HepG2 (cell line): Measurements from ENCODE around the gene NT5DC1.

Experiments used
- HNRNPK ChIP-seq: fragments of 200-400 bp; formaldehyde crosslinking; IDR thresholded peaks from 2 replicates; pipeline ENCODE4 v1.6.1; 2018; ENCODE audit warnings: low read length, low read depth, moderate library complexity, mild to moderate bottlenecking; ENCODE audit not compliant: poor library complexity, severe bottlenecking
- NFE2L1 ChIP-seq: sonication (generic); formaldehyde crosslinking; IDR thresholded peaks from 2 replicates; pipeline ENCODE4 v1.4.0; 2020; ENCODE audit warnings: missing genetic modification reagents, mild to moderate bottlenecking, borderline replicate concordance
- NR3C1 ChIP-seq: sonication (generic); formaldehyde crosslinking; IDR thresholded peaks from 2 replicates; pipeline ENCODE4 v1.4.0; 2020; ENCODE audit warnings: missing genetic modification reagents
- POLR2AphosphoS5 ChIP-seq: IDR thresholded peaks from 2 replicates; pipeline ENCODE4 v1.6.1; 2012; ENCODE audit warnings: low read depth, low read length
- RELA ChIP-seq: sonication (generic); formaldehyde crosslinking; IDR thresholded peaks from 2 replicates; pipeline ENCODE4 v1.4.0; 2020; ENCODE audit warnings: missing genetic modification reagents
- RERE ChIP-seq: IDR thresholded peaks from 2 replicates; pipeline ENCODE4 v1.6.1; 2016; ENCODE audit warnings: low read depth, missing genetic modification reagents, missing compliant biosample characterization
- STAT5B ChIP-seq: sonication (generic); formaldehyde crosslinking; IDR thresholded peaks from 2 replicates; pipeline ENCODE4 v1.4.0; 2020; ENCODE audit warnings: missing genetic modification reagents
- USF2 ChIP-seq, 2 experiments: sonication (generic) in 1 of 2; formaldehyde crosslinking in 1 of 2; IDR thresholded peaks; 2 replicates each; pipeline versions ENCODE4 v1.5.1 to v1.6.1; 2011 to 2020; ENCODE audit warnings: borderline replicate concordance in 1 of 2, low read depth in 1 of 2, low read length in 1 of 2, mild to moderate bottlenecking in 1 of 2, missing genetic modification reagents in 1 of 2, moderate library complexity in 1 of 2
- ZFP36 ChIP-seq: fragments of 150-350 bp; IDR thresholded peaks from 2 replicates; pipeline ENCODE4 v1.6.1; 2018; ENCODE audit warnings: borderline replicate concordance, low read length, low read depth; ENCODE audit not compliant: partially characterized antibody
- TF ChIP-seq, protein P1 (sequence below): sonication (generic); formaldehyde crosslinking; IDR thresholded peaks from 2 replicates; pipeline ENCODE4 v1.5.0; 2020; ENCODE audit warnings: mild to moderate bottlenecking, missing genetic modification reagents, moderate library complexity
- TF ChIP-seq, protein P2 (sequence below): sonication (generic); formaldehyde crosslinking; IDR thresholded peaks from 2 replicates; pipeline ENCODE4 v1.4.0; 2020; ENCODE audit warnings: missing genetic modification reagents, borderline replicate concordance
- TF ChIP-seq, protein P3 (sequence below): sonication (generic); formaldehyde crosslinking; IDR thresholded peaks from 2 replicates; pipeline ENCODE4 v1.4.0; 2020; ENCODE audit warnings: missing genetic modification reagents
- TF ChIP-seq, protein P4 (sequence below): sonication (generic); formaldehyde crosslinking; IDR thresholded peaks from 2 replicates; pipeline ENCODE4 v1.4.0; 2020; ENCODE audit warnings: missing genetic modification reagents

- TF ChIP-seq, protein P1, sequence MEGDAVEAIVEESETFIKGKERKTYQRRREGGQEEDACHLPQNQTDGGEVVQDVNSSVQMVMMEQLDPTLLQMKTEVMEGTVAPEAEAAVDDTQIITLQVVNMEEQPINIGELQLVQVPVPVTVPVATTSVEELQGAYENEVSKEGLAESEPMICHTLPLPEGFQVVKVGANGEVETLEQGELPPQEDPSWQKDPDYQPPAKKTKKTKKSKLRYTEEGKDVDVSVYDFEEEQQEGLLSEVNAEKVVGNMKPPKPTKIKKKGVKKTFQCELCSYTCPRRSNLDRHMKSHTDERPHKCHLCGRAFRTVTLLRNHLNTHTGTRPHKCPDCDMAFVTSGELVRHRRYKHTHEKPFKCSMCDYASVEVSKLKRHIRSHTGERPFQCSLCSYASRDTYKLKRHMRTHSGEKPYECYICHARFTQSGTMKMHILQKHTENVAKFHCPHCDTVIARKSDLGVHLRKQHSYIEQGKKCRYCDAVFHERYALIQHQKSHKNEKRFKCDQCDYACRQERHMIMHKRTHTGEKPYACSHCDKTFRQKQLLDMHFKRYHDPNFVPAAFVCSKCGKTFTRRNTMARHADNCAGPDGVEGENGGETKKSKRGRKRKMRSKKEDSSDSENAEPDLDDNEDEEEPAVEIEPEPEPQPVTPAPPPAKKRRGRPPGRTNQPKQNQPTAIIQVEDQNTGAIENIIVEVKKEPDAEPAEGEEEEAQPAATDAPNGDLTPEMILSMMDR (CRISPR knock-in tag): no peak
- TF ChIP-seq NFE2L1 (CRISPR knock-in tag): no peak
- no peak for TF ChIP-seq NR3C1 (CRISPR knock-in tag)
- TF ChIP-seq POLR2AphosphoS5: no peak
- TF ChIP-seq, protein P2, sequence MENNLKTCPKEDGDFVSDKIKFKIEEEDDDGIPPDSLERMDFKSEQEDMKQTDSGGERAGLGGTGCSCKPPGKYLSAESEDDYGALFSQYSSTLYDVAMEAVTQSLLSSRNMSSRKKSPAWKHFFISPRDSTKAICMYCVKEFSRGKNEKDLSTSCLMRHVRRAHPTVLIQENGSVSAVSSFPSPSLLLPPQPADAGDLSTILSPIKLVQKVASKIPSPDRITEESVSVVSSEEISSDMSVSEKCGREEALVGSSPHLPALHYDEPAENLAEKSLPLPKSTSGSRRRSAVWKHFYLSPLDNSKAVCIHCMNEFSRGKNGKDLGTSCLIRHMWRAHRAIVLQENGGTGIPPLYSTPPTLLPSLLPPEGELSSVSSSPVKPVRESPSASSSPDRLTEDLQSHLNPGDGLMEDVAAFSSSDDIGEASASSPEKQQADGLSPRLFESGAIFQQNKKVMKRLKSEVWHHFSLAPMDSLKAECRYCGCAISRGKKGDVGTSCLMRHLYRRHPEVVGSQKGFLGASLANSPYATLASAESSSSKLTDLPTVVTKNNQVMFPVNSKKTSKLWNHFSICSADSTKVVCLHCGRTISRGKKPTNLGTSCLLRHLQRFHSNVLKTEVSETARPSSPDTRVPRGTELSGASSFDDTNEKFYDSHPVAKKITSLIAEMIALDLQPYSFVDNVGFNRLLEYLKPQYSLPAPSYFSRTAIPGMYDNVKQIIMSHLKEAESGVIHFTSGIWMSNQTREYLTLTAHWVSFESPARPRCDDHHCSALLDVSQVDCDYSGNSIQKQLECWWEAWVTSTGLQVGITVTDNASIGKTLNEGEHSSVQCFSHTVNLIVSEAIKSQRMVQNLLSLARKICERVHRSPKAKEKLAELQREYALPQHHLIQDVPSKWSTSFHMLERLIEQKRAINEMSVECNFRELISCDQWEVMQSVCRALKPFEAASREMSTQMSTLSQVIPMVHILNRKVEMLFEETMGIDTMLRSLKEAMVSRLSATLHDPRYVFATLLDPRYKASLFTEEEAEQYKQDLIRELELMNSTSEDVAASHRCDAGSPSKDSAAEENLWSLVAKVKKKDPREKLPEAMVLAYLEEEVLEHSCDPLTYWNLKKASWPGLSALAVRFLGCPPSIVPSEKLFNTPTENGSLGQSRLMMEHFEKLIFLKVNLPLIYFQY (CRISPR knock-in tag): no peak
- TF ChIP-seq RERE (CRISPR knock-in tag): no peak
- TF ChIP-seq ZFP36: no peak
- no peak for TF ChIP-seq RELA
- TF ChIP-seq STAT5B (CRISPR knock-in tag): no peak
- no peak for TF ChIP-seq USF2 (IDR thresholded peaks at IDR 0.05; ENCODE audit: low read depth, low read length)
- TF ChIP-seq USF2 (CRISPR knock-in tag; IDR thresholded peaks at IDR 0.05; ENCODE audit: borderline replicate concordance): no peak
- TF ChIP-seq, protein P3, sequence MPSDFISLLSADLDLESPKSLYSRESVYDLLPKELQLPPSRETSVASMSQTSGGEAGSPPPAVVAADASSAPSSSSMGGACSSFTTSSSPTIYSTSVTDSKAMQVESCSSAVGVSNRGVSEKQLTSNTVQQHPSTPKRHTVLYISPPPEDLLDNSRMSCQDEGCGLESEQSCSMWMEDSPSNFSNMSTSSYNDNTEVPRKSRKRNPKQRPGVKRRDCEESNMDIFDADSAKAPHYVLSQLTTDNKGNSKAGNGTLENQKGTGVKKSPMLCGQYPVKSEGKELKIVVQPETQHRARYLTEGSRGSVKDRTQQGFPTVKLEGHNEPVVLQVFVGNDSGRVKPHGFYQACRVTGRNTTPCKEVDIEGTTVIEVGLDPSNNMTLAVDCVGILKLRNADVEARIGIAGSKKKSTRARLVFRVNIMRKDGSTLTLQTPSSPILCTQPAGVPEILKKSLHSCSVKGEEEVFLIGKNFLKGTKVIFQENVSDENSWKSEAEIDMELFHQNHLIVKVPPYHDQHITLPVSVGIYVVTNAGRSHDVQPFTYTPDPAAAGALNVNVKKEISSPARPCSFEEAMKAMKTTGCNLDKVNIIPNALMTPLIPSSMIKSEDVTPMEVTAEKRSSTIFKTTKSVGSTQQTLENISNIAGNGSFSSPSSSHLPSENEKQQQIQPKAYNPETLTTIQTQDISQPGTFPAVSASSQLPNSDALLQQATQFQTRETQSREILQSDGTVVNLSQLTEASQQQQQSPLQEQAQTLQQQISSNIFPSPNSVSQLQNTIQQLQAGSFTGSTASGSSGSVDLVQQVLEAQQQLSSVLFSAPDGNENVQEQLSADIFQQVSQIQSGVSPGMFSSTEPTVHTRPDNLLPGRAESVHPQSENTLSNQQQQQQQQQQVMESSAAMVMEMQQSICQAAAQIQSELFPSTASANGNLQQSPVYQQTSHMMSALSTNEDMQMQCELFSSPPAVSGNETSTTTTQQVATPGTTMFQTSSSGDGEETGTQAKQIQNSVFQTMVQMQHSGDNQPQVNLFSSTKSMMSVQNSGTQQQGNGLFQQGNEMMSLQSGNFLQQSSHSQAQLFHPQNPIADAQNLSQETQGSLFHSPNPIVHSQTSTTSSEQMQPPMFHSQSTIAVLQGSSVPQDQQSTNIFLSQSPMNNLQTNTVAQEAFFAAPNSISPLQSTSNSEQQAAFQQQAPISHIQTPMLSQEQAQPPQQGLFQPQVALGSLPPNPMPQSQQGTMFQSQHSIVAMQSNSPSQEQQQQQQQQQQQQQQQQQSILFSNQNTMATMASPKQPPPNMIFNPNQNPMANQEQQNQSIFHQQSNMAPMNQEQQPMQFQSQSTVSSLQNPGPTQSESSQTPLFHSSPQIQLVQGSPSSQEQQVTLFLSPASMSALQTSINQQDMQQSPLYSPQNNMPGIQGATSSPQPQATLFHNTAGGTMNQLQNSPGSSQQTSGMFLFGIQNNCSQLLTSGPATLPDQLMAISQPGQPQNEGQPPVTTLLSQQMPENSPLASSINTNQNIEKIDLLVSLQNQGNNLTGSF (CRISPR knock-in tag): no peak
- TF ChIP-seq, protein P4, sequence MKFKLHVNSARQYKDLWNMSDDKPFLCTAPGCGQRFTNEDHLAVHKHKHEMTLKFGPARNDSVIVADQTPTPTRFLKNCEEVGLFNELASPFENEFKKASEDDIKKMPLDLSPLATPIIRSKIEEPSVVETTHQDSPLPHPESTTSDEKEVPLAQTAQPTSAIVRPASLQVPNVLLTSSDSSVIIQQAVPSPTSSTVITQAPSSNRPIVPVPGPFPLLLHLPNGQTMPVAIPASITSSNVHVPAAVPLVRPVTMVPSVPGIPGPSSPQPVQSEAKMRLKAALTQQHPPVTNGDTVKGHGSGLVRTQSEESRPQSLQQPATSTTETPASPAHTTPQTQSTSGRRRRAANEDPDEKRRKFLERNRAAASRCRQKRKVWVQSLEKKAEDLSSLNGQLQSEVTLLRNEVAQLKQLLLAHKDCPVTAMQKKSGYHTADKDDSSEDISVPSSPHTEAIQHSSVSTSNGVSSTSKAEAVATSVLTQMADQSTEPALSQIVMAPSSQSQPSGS (CRISPR knock-in tag): no peak
- no peak for TF ChIP-seq HNRNPK
Observed at GRCh38 chr6:116280933-116281316, 180.3 kb downstream of the NT5DC1 start.
